ENCODE data around the gene TAGAP. TPM values are rescaled to one million over a fixed set of nuclear protein-coding genes. Genes with fewer than 3 reads are reported as not detected.

Gene TAGAP
- total RNA-seq, 4 donors from 2014 or later: 0.57 to 6.6 (median 1.9) TPM

GRCh38 chr6:159004592-159004991 lies 40.2 kb downstream of the TAGAP start:
- no peak for TF ChIP-seq CTCF (IDR thresholded peaks at IDR 0.05; ENCODE audit: low read depth)

- no peak for TF ChIP-seq CTCF (IDR thresholded peaks at IDR 0.05; ENCODE audit: low read depth)
Observed at GRCh38 chr6:159002432-159003155, 42.2 kb downstream of the TAGAP start.

GRCh38 chr6:158999666-159000403 lies 45.0 kb downstream of the TAGAP start, which contains the start of gene RSPH3:
RSPH3 (minus strand) TSS chr6:159000202; CDS start chr6:158999550, 652 bp downstream.
- TF ChIP-seq CTCF (IDR thresholded peaks at IDR 0.05; ENCODE audit: low read depth): no peak

- no peak for TF ChIP-seq CTCF (IDR thresholded peaks at IDR 0.05; ENCODE audit: low read depth)
Observed at GRCh38 chr6:158999154-158999665, 45.6 kb downstream of the TAGAP start.

GRCh38 chr6:158996856-158997255 lies 47.9 kb downstream of the TAGAP start:
- no peak for TF ChIP-seq CTCF (IDR thresholded peaks at IDR 0.05; ENCODE audit: low read depth)

- no peak for TF ChIP-seq CTCF (IDR thresholded peaks at IDR 0.05; ENCODE audit: low read depth)
Observed at GRCh38 chr6:158993639-158994038, 51.2 kb downstream of the TAGAP start.
